ELR (cell line): ENCODE measurements around the gene FOXD4L5.
"Not testable (repeated sequence)": the region's sequence is repeated elsewhere in the genome, so short reads cannot be mapped to it uniquely, and the experiment has no call there.

ENCODE experiments used
- DNase-seq: peaks from one replicate; pipeline ENCODE4 v3.0.0-alpha.2; 2015; ENCODE audit warnings: low read depth

Gene FOXD4L5

DNA sequence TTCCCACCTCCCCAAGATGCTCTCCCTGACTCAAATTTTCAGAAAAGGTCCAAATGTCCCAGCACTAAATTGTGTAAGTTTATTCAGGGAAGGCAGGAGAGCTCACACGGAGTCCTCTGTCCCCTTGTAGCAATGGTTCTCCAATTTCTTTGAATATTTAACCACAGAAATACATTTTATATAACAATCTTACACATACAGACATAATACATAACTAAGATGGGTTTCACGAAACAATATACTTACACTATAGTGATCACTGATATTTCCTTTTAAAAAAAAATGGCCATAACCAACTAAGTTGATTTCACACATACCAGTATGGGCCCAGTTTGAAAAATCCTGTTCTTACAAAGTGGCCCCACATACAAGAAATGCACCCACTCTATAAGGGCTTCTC, at the start of gene FOXD4L5:
Gene FOXD4L5 (minus strand): TSS at position 101 of the 400 bp plus-strand sequence. CDS start 832 bp downstream, outside the sequence.
- not testable (repeated sequence) for DNase-seq

DNA sequence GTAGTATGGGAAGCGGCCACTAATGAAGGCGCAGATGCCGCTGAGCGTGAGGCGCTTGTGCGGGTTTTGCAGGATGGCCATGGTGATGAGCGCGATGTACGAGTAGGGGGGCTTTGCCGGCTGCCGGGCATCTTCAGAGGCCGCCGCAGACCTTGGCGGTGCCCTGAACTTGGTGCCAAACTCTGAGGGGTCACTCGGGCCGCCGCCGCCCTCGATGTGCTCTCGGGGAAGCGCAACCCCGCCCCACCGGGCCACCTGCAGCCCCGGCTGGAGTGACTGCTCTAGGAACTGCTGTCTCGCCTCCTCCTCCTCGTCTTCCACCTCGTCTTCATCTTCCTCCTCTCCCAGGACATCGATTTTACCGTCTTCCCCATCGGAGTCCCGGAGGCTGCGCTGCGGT, 1.1 kb downstream of the FOXD4L5 start:
- DNase-seq = not testable (repeated sequence)

DNA sequence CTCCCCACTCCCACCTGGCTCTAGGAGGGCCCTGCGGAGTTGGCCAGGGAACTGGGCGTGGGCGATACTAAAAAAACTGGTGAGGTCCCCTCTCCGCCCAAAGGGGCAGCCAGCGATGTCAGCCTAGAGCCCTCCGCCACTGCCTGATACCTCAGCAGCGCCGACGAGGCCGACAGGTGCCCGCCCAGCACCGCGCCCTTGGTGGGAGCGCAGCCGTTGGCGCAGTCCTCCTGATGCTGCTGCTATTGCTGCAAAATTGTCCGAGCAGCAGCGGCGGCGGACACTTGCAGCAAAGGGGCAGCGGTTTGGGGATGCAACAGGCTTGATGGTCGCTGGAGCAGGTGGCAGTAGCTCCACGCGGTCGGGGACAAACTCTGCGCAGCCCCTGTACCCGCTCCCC, 2.0 kb downstream of the FOXD4L5 start:
- DNase-seq = not testable (repeated sequence)
